Lower leg skin (tissue), 3 donors: ENCODE data around the gene SBNO2.

Experiments
- CTCF ChIP-seq, 3 donors: fragments of 450-650 bp; IDR thresholded peaks; one replicate each; pipeline ENCODE4 v1.5.1; 2016; ENCODE audit warnings: antibody characterized with exemption in 3 of 3, mild to moderate bottlenecking in 3 of 3, moderate library complexity in 2 of 3
- POLR2A ChIP-seq, 2 donors: fragments of 450-650 bp; IDR thresholded peaks; one replicate each; pipeline ENCODE4 v1.6.1; 2016 to 2017; ENCODE audit warnings: antibody characterized with exemption in 2 of 2, mild to moderate bottlenecking in 1 of 2, moderate library complexity in 1 of 2

GRCh38 chr19:1134431-1134830, 39.6 kb downstream of the SBNO2 start:
- no peak for TF ChIP-seq CTCF (IDR thresholded peaks at IDR 0.05)
- TF ChIP-seq POLR2A (IDR thresholded peaks at IDR 0.05), result no peak
